Measurements from ENCODE around the gene ZFP36L2.

The ZFP36L2 gene

DNA sequence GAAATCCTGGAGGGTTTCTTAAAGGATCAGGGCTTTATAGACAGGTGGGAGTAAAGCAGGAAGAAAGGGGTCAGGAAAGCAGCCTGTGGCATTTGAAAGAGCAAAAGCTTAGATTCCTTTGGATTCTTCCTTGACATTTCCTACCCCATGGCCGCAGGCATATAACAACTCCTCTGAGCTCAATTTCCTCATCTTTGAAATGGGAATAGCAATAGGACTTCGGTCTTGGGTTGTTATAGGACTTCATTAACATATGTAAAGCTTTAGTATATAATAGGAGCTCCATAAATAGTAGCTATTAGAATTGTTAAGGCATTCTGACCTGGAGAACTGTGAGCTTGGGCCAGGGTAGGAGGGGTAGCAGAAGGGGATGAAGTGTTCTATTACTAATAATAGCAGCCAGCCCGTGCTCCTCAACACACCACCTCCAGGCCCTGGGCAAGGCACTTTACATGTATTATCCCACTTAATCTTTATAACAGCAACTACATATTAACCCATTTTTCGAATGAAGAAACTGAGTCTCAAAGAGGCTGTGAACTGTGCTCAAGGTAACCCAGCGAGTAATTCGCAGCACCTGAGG is 10.6 kb downstream of the ZFP36L2 start:
- no peak overlapping the region for H3K4me3 ChIP-seq (ENCODE audit: low read length)
- DNase-seq (ENCODE audit: low read depth), result no peak
- TF ChIP-seq, protein P1, sequence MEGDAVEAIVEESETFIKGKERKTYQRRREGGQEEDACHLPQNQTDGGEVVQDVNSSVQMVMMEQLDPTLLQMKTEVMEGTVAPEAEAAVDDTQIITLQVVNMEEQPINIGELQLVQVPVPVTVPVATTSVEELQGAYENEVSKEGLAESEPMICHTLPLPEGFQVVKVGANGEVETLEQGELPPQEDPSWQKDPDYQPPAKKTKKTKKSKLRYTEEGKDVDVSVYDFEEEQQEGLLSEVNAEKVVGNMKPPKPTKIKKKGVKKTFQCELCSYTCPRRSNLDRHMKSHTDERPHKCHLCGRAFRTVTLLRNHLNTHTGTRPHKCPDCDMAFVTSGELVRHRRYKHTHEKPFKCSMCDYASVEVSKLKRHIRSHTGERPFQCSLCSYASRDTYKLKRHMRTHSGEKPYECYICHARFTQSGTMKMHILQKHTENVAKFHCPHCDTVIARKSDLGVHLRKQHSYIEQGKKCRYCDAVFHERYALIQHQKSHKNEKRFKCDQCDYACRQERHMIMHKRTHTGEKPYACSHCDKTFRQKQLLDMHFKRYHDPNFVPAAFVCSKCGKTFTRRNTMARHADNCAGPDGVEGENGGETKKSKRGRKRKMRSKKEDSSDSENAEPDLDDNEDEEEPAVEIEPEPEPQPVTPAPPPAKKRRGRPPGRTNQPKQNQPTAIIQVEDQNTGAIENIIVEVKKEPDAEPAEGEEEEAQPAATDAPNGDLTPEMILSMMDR (IDR thresholded peaks at IDR 0.05; ENCODE audit: insufficient read depth, low read depth, low read length, missing control alignments), result no peak

DNA sequence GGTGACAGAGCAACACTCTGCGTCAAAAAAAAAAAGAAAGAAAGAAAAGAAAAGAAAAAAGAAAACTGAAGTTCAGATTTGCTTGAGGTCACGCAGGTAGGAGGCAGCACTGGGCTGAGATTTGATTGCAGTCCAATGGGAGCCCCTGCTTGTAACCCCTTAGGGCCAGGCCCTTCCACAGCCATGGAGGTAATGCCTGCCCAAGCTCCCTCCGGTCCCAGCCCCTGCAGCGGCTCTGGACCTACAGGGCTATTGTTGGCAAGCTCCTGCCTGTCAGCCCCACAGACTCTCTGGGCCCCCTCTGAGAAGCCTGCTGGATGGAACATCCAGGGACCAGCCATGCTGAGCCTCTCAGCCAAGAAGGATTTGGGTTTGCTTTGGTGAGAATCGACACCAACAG is 12.2 kb downstream of the ZFP36L2 start:
- no peak for DNase-seq (ENCODE audit: low read depth)
- no peak overlapping the region for H3K4me3 ChIP-seq (ENCODE audit: low read length)
- TF ChIP-seq, protein P1 (IDR thresholded peaks at IDR 0.05; ENCODE audit: insufficient read depth, low read depth, low read length, missing control alignments), result no peak

DNA sequence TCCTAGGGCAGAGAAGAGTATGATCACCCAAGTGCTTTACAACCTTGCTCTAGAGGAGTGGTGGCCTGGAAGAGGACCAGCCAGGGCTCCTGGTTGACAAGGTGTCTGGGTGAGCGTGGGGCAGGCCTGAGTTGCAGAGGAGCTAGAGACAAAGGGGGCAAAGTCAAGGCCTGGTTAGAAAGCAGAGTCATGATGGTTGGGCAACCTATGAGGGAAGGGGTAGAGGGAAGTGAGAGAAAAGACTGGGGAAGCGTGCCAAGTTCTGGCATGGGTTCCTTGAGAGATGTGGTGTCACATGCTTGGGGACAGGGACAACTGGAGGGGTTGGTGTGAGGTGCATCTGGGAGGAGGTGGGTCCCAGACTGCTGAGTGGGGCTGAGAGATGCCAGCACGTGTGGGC is 13.5 kb downstream of the ZFP36L2 start:
- TF ChIP-seq, protein P1 (IDR thresholded peaks at IDR 0.05; ENCODE audit: insufficient read depth, low read depth, low read length, missing control alignments), result no peak
- no peak for DNase-seq (ENCODE audit: low read depth)
- no peak overlapping the region for H3K4me3 ChIP-seq (ENCODE audit: low read length)

DNA sequence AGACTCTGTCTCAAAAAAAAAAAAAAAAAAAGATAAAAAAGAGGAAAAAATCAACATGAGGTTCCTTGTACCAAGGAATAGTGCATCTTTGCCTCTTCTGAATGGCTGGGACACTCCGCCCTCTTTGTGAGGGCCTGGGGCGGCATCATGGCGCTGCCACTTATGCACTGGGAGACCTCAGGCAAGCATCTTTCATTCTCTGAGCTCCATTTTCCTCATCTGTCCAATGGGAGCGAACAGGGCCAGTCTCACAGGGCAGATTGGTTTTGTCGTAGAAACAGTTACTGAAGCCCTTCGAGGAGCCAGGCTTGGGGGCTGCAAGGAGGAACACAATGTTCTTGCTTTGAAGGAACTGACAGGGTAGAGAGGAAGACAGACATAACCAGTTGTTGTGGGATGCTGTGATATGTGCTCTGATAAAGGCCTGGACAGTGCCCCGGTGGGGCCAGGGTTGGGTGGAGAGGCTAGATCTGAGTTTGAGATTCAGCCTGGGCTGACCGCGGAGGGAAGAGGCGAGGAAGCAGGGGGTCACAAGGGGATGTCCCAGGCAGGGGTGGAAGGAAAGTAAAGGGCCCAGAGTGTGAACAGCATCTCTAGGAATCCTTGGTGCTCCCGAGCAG is 14.1 kb downstream of the ZFP36L2 start:
- H3K4me3 ChIP-seq (ENCODE audit: low read length), result no peak overlapping the region
- TF ChIP-seq, protein P1 (IDR thresholded peaks at IDR 0.05; ENCODE audit: insufficient read depth, low read depth, low read length, missing control alignments), result no peak
- DNase-seq (ENCODE audit: low read depth), result no peak

DNA sequence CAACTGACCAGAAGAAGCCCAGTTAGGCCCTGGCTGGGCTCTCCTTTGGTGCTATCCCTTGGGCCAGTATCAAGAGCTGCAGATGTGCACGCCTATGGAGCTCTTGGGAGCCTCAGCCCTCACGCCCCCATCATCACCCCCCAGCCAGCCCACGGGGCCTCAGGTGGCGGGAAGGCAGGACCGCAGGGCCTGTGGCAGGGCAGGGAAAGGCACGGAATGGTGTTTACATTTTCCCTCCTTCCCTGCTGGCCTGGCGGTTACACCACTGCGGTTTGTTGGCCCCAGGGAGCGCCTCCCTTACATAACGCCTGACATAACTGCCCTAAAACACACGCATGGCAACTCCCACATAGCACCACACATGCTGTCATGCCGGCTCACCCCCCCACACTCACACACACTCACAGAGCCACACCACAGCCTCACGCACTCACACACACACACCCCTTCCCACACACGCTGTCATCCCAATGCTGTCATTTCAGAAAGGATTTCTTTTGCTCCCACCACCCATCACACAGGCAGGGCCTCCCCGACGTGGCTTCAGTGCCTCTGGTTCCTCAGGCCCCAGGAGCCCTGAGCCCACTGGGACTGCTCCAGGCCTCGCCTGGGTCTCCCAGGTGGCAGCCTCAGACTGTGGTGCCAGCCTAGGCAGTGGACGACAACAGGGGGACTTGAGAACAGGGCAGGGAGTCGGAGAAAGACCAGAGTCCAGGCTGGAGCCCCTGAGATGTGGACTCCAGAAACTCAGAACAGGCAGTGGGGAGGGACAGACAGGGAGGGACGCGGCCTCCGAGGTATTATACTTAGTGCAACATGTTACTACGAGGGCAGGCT is 15.7 kb downstream of the ZFP36L2 start:
- DNase-seq (ENCODE audit: low read depth), result peak; percentile 43
- H3K4me3 ChIP-seq (ENCODE audit: low read length), result no peak overlapping the region
- TF ChIP-seq, protein P1 (IDR thresholded peaks at IDR 0.05; ENCODE audit: insufficient read depth, low read depth, low read length, missing control alignments), result no peak

DNA sequence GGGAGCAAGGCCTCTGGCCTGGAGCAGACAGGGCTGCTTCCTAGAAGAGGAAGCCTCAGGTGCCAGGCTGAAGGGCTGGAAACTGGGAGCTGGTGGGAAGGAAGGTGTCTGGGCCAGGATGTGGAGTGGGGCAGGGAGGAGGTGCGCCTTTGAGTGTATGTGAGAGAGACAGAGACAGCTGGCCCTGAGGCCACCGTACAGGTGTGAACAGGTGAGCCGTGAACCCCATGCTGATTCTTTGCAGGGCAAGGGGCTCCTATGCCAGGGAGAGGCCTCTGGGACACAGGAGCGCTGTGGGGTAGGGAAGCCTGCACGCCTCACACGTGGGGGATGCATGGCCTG is 16.3 kb downstream of the ZFP36L2 start:
- no peak for DNase-seq (ENCODE audit: low read depth)
- TF ChIP-seq, protein P1 (IDR thresholded peaks at IDR 0.05; ENCODE audit: insufficient read depth, low read depth, low read length, missing control alignments), result no peak
- no peak overlapping the region for H3K4me3 ChIP-seq (ENCODE audit: low read length)
